ENCODE results near the gene DYNC1H1. TPM values are rescaled to one million over a fixed set of nuclear protein-coding genes. Genes with fewer than 3 reads are reported as not detected.
A peak's percentile ranks its signal among the peaks of the same experiment; 100 is the strongest.

The DYNC1H1 gene
- total and polyA plus RNA-seq, 2 donors (not counting 1 experiment from before 2014, with no cell fraction given) = 73.2 to 257 TPM

- POLR2A ChIA-PET = no interaction called here
- Histone ChIP-seq H3K4me1 (ENCODE audit: control insufficient read depth in 2 of 2, insufficient read depth in 2 of 2, low read length in 2 of 2) (peaks cover 4 to 5% of the 10 kb centered on the region in 2 donors), H3K4me3 (ENCODE audit: control extremely low read depth in 1 of 5, extremely low read depth in 1 of 5, insufficient read depth in 1 of 5, low read depth in 2 of 5, low read length in 4 of 5) (no peak overlapping the region), H3K36me3 (replicated peaks in 1 of 2; ENCODE audit: control extremely low read depth in 1 of 2, control insufficient read depth in 1 of 2, extremely low read depth in 1 of 2, insufficient read depth in 2 of 2, low read length in 1 of 2) (peaks cover 24 to 69% of the 10 kb centered on the region in 2 experiments), H3K9me3 (ENCODE audit: control extremely low read depth in 1 of 3, control insufficient read depth in 2 of 3, insufficient read depth in 1 of 3, low read length in 2 of 3) (no peaks in the 10 kb centered on the region), H4K20me1 (ENCODE audit: control insufficient read depth, insufficient read depth, low read length, poor library complexity, severe bottlenecking) (no peaks in the 10 kb centered on the region), H2AFZ (ENCODE audit: insufficient read depth, low read depth, low read length, poor library complexity, severe bottlenecking) (no peak overlapping the region), H3K27ac (ENCODE audit: low read length in 2 of 2) (peak overlapping the region; percentile 3), H3K9ac (ENCODE audit: low read length) (no peak overlapping the region), H3K27me3 (replicated peaks in 1 of 4; ENCODE audit: control extremely low read depth in 1 of 4, control insufficient read depth in 3 of 4, insufficient read depth in 4 of 4, low read length in 3 of 4) (no peaks in the 10 kb centered on the region), H3K79me2 (ENCODE audit: control insufficient read depth, insufficient read depth, low read length) (peaks cover 15% of the 10 kb centered on the region), H3K4me2 (replicated peaks; ENCODE audit: low read depth, low read length, poor library complexity, severe bottlenecking) (peak overlapping the region; percentile 0)
- TF ChIP-seq CTCF (IDR thresholded peaks at IDR 0.05) (no peak), EZH2 (IDR thresholded peaks at IDR 0.05; ENCODE audit: borderline replicate concordance, insufficient read depth, low read depth, low read length, poor library complexity, severe bottlenecking) (no peak)
- Mint-ChIP-seq H3K4me3 (no peak overlapping the region), H3K4me1 (peaks cover 12% of the 10 kb centered on the region), H3K27ac (peak overlapping the region; percentile 57), H3K27me3 (no peaks in the 10 kb centered on the region), H3K9me3 (ENCODE audit: insufficient read depth) (no peaks in the 10 kb centered on the region)
- WGBS (ENCODE audit: insufficient coverage) = no CpG with 5 or more reads among the region's 2 CpGs
- CTCF ChIA-PET = no interaction called here
- intact Hi-C loops (cut with micrococcal nuclease) = loop anchor here (2.0 kb wide), 1 partner anchor 16 kb away; the partner anchor contains the start of gene DYNC1H1
- DNase-seq = peak; percentile 21
- peak; percentile 65 for ATAC-seq (ENCODE audit: low read depth)
Measured at GRCh38 chr14:101980700-101981099, 16.3 kb downstream of the DYNC1H1 start.

GRCh38 chr14:101982621-101983020, 18.2 kb downstream of the DYNC1H1 start:
- H3K27ac Mint-ChIP-seq = no peak overlapping the region

More at GRCh38 chr14:101982621-101983020, 18.2 kb downstream of the DYNC1H1 start:
- Histone ChIP-seq H3K4me2 (replicated peaks; ENCODE audit: low read depth, low read length, poor library complexity, severe bottlenecking) (no peak overlapping the region), H3K9me3 (ENCODE audit: control extremely low read depth in 1 of 3, control insufficient read depth in 2 of 3, insufficient read depth in 1 of 3, low read length in 2 of 3) (no peaks in the 10 kb centered on the region), H3K36me3 (replicated peaks in 1 of 2; ENCODE audit: control extremely low read depth in 1 of 2, control insufficient read depth in 1 of 2, extremely low read depth in 1 of 2, insufficient read depth in 2 of 2, low read length in 1 of 2) (peaks cover 18 to 76% of the 10 kb centered on the region in 2 experiments), H3K4me1 (ENCODE audit: control insufficient read depth in 2 of 2, insufficient read depth in 2 of 2, low read length in 2 of 2) (peaks cover 4 to 5% of the 10 kb centered on the region in 2 donors), H4K20me1 (ENCODE audit: control insufficient read depth, insufficient read depth, low read length, poor library complexity, severe bottlenecking) (peaks cover 8% of the 10 kb centered on the region), H3K27ac (ENCODE audit: low read length in 2 of 2) (no peak overlapping the region), H3K4me3 (ENCODE audit: control extremely low read depth in 1 of 5, extremely low read depth in 1 of 5, insufficient read depth in 1 of 5, low read depth in 2 of 5, low read length in 4 of 5) (no peak overlapping the region), H3K27me3 (replicated peaks in 1 of 4; ENCODE audit: control extremely low read depth in 1 of 4, control insufficient read depth in 3 of 4, insufficient read depth in 4 of 4, low read length in 3 of 4) (no peaks in the 10 kb centered on the region), H2AFZ (ENCODE audit: insufficient read depth, low read depth, low read length, poor library complexity, severe bottlenecking) (no peak overlapping the region), H3K79me2 (ENCODE audit: control insufficient read depth, insufficient read depth, low read length) (peaks cover 15% of the 10 kb centered on the region), H3K9ac (ENCODE audit: low read length) (no peak overlapping the region)
- ChIA-PET CTCF (interaction anchor here (1.5 kb wide), 1 partner anchor 10 kb away, joined by 3 read pairs; no protein-coding TSS in a partner anchor), POLR2A (no interaction called here)
- H3K27me3 Mint-ChIP-seq = no peaks in the 10 kb centered on the region
- WGBS (ENCODE audit: insufficient coverage) = no CpG with 5 or more reads among the region's 6 CpGs
- TF ChIP-seq EZH2 (IDR thresholded peaks at IDR 0.05; ENCODE audit: borderline replicate concordance, insufficient read depth, low read depth, low read length, poor library complexity, severe bottlenecking) (no peak), CTCF (IDR thresholded peaks at IDR 0.05) (no peak)
- H3K4me1 Mint-ChIP-seq = peaks cover 12% of the 10 kb centered on the region
- DNase-seq (no peak), ATAC-seq (ENCODE audit: low read depth) (no peak)
- no peak overlapping the region for H3K4me3 Mint-ChIP-seq
- intact Hi-C loops (cut with micrococcal nuclease) = no loop called here
- H3K9me3 Mint-ChIP-seq (ENCODE audit: insufficient read depth) = no peaks in the 10 kb centered on the region
